SK-N-SH treated with all-trans-retinoic acid at 6 μM for 48 hours (cell line): ENCODE measurements around the gene CFAP299.
"Not testable (repeated sequence)": the region's sequence is repeated elsewhere in the genome, so short reads cannot be mapped to it uniquely, and the experiment has no call there.

Experiments used
- ATAC-seq: fragments of 200-7000 bp; cut with Tn5 transposase; 3 replicates; pipeline ENCODE4 v1.9.1; 2020; ENCODE audit warnings: mild to moderate bottlenecking, moderate library complexity
- CSDC2 ChIP-seq: fragments of 250-450 bp; sonication (Bioruptor Pico); IDR thresholded peaks from 2 replicates; pipeline ENCODE4 v1.5.0; 2020; ENCODE audit warnings: mild to moderate bottlenecking, moderate library complexity
- ESRRG ChIP-seq: fragments of 250-450 bp; sonication (Bioruptor Pico); IDR thresholded peaks from 2 replicates; pipeline ENCODE4 v1.6.1; 2021; ENCODE audit warnings: mild to moderate bottlenecking
- GLIS3 ChIP-seq: fragments of 250-450 bp; sonication (Bioruptor Pico); IDR thresholded peaks from 2 replicates; pipeline ENCODE4 v1.5.0; 2020; ENCODE audit warnings: mild to moderate bottlenecking, moderate library complexity
- ISL1 ChIP-seq: fragments of 250-450 bp; sonication (Bioruptor Pico); IDR thresholded peaks from 2 replicates; pipeline ENCODE4 v2.1.2; 2022; ENCODE audit warnings: mild to moderate bottlenecking, moderate library complexity
- OSR1 ChIP-seq: fragments of 250-450 bp; sonication (Bioruptor Pico); IDR thresholded peaks from 2 replicates; pipeline ENCODE4 v1.8.0; 2022; ENCODE audit warnings: moderate library complexity, mild to moderate bottlenecking, inconsistent platforms
- RARB ChIP-seq: fragments of 250-450 bp; sonication (Bioruptor Pico); IDR thresholded peaks from 2 replicates; pipeline ENCODE4 v1.8.0; 2021; ENCODE audit warnings: mild to moderate bottlenecking, moderate library complexity
- SNAI2 ChIP-seq: fragments of 250-450 bp; sonication (Bioruptor Pico); IDR thresholded peaks from 2 replicates; pipeline ENCODE4 v1.5.0; 2020; ENCODE audit warnings: mild to moderate bottlenecking, moderate library complexity
- TCF4 ChIP-seq: fragments of 250-450 bp; sonication (Bioruptor Pico); IDR thresholded peaks from 2 replicates; pipeline ENCODE4 v1.8.0; 2021; ENCODE audit warnings: mild to moderate bottlenecking, moderate library complexity, borderline replicate concordance
- TOX ChIP-seq: fragments of 250-450 bp; sonication (Bioruptor Pico); IDR thresholded peaks from 2 replicates; pipeline ENCODE4 v1.8.0; 2021; ENCODE audit warnings: mild to moderate bottlenecking, moderate library complexity, borderline replicate concordance
- ZC3H10 ChIP-seq: fragments of 250-450 bp; sonication (Bioruptor Pico); IDR thresholded peaks from 2 replicates; pipeline ENCODE4 v1.5.1; 2021; ENCODE audit warnings: mild to moderate bottlenecking, moderate library complexity
- ZFP3 ChIP-seq: fragments of 250-450 bp; sonication (Bioruptor Pico); IDR thresholded peaks from 2 replicates; pipeline ENCODE4 v1.5.0; 2020; ENCODE audit warnings: mild to moderate bottlenecking, moderate library complexity
- ZFP30 ChIP-seq: fragments of 450-650 bp; formaldehyde crosslinking; IDR thresholded peaks from 2 replicates; pipeline ENCODE4 v1.5.0; 2022; ENCODE audit warnings: mild to moderate bottlenecking, moderate library complexity
- ZNF565 ChIP-seq: fragments of 450-650 bp; formaldehyde crosslinking; conservative IDR thresholded peaks from 2 replicates; pipeline ENCODE4 v1.5.0; 2020; ENCODE audit warnings: low read depth, mild to moderate bottlenecking, moderate library complexity
- ZNF70 ChIP-seq: fragments of 450-650 bp; formaldehyde crosslinking; IDR thresholded peaks from 2 replicates; pipeline ENCODE4 v1.5.0; 2020; ENCODE audit warnings: mild to moderate bottlenecking, moderate library complexity
- ZNF8 ChIP-seq: fragments of 450-650 bp; formaldehyde crosslinking; IDR thresholded peaks from 2 replicates; pipeline ENCODE4 v1.5.0; 2020; ENCODE audit warnings: mild to moderate bottlenecking, moderate library complexity
- TF ChIP-seq, protein P1 (sequence below): fragments of 250-450 bp; sonication (Bioruptor Pico); IDR thresholded peaks from 2 replicates; pipeline ENCODE4 v1.8.0; 2020; ENCODE audit warnings: mild to moderate bottlenecking, moderate library complexity, borderline replicate concordance
- TF ChIP-seq, protein P2 (sequence below): fragments of 250-450 bp; sonication (Bioruptor Pico); IDR thresholded peaks from 2 replicates; pipeline ENCODE4 v1.5.1; 2020; ENCODE audit warnings: low read depth, mild to moderate bottlenecking, moderate library complexity
- TF ChIP-seq, protein P3 (sequence below): fragments of 250-450 bp; sonication (Bioruptor Pico); IDR thresholded peaks from 2 replicates; pipeline ENCODE4 v1.5.0; 2020; ENCODE audit warnings: mild to moderate bottlenecking, moderate library complexity
- TF ChIP-seq, protein P4 (sequence below): fragments of 250-450 bp; sonication (Bioruptor Pico); IDR thresholded peaks from 2 replicates; pipeline ENCODE4 v1.5.1; 2021; ENCODE audit warnings: mild to moderate bottlenecking, moderate library complexity
- TF ChIP-seq, protein P5 (sequence below): fragments of 250-450 bp; sonication (Bioruptor Pico); IDR thresholded peaks from 2 replicates; pipeline ENCODE4 v1.8.0; 2021; ENCODE audit warnings: low read depth, mild to moderate bottlenecking, moderate library complexity, borderline replicate concordance

The CFAP299 gene

DNA sequence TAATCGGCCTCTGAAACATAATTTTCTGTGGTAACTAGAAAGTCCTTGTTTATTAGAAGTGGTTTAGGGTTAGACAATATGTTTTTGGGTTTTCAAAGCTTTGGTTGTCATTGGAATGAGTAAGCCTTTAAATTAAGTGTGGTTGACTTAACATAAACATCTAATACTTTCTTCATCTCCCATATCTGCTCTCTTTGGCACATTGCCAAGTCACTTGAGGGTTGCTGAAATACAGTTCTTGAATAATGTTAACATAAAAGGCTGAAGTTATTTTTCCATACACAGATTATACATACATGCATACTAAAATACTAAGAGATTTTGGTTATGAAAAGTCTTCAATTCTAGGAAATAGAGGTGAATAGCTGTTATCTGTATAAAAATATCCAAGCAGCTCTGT lies 453.3 kb downstream of the CFAP299 start:
- no peak for ATAC-seq
- TF ChIP-seq ZNF565 (CRISPR knock-in tag) (no peak), ISL1 (no peak), ZFP30 (CRISPR knock-in tag) (no peak), ZNF70 (CRISPR knock-in tag) (no peak), ZNF8 (no peak), ZC3H10 (CRISPR knock-in tag) (no peak), GLIS3 (CRISPR knock-in tag) (no peak), TOX (CRISPR knock-in tag) (no peak), CSDC2 (CRISPR knock-in tag) (no peak), ZFP3 (CRISPR knock-in tag) (no peak), RARB (CRISPR knock-in tag) (no peak), TCF4 (CRISPR knock-in tag) (no peak)
- TF ChIP-seq, protein P1, sequence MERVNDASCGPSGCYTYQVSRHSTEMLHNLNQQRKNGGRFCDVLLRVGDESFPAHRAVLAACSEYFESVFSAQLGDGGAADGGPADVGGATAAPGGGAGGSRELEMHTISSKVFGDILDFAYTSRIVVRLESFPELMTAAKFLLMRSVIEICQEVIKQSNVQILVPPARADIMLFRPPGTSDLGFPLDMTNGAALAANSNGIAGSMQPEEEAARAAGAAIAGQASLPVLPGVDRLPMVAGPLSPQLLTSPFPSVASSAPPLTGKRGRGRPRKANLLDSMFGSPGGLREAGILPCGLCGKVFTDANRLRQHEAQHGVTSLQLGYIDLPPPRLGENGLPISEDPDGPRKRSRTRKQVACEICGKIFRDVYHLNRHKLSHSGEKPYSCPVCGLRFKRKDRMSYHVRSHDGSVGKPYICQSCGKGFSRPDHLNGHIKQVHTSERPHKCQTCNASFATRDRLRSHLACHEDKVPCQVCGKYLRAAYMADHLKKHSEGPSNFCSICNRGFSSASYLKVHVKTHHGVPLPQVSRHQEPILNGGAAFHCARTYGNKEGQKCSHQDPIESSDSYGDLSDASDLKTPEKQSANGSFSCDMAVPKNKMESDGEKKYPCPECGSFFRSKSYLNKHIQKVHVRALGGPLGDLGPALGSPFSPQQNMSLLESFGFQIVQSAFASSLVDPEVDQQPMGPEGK (CRISPR knock-in tag), result no peak
- TF ChIP-seq, protein P2, sequence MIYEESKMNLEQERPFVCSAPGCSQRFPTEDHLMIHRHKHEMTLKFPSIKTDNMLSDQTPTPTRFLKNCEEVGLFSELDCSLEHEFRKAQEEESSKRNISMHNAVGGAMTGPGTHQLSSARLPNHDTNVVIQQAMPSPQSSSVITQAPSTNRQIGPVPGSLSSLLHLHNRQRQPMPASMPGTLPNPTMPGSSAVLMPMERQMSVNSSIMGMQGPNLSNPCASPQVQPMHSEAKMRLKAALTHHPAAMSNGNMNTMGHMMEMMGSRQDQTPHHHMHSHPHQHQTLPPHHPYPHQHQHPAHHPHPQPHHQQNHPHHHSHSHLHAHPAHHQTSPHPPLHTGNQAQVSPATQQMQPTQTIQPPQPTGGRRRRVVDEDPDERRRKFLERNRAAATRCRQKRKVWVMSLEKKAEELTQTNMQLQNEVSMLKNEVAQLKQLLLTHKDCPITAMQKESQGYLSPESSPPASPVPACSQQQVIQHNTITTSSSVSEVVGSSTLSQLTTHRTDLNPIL (CRISPR knock-in tag), result no peak
- TF ChIP-seq, protein P3, sequence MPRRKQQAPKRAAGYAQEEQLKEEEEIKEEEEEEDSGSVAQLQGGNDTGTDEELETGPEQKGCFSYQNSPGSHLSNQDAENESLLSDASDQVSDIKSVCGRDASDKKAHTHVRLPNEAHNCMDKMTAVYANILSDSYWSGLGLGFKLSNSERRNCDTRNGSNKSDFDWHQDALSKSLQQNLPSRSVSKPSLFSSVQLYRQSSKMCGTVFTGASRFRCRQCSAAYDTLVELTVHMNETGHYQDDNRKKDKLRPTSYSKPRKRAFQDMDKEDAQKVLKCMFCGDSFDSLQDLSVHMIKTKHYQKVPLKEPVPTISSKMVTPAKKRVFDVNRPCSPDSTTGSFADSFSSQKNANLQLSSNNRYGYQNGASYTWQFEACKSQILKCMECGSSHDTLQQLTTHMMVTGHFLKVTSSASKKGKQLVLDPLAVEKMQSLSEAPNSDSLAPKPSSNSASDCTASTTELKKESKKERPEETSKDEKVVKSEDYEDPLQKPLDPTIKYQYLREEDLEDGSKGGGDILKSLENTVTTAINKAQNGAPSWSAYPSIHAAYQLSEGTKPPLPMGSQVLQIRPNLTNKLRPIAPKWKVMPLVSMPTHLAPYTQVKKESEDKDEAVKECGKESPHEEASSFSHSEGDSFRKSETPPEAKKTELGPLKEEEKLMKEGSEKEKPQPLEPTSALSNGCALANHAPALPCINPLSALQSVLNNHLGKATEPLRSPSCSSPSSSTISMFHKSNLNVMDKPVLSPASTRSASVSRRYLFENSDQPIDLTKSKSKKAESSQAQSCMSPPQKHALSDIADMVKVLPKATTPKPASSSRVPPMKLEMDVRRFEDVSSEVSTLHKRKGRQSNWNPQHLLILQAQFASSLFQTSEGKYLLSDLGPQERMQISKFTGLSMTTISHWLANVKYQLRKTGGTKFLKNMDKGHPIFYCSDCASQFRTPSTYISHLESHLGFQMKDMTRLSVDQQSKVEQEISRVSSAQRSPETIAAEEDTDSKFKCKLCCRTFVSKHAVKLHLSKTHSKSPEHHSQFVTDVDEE (CRISPR knock-in tag), result no peak
- TF ChIP-seq, protein P4, sequence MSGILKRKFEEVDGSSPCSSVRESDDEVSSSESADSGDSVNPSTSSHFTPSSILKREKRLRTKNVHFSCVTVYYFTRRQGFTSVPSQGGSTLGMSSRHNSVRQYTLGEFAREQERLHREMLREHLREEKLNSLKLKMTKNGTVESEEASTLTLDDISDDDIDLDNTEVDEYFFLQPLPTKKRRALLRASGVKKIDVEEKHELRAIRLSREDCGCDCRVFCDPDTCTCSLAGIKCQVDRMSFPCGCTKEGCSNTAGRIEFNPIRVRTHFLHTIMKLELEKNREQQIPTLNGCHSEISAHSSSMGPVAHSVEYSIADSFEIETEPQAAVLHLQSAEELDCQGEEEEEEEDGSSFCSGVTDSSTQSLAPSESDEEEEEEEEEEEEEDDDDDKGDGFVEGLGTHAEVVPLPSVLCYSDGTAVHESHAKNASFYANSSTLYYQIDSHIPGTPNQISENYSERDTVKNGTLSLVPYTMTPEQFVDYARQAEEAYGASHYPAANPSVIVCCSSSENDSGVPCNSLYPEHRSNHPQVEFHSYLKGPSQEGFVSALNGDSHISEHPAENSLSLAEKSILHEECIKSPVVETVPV (CRISPR knock-in tag), result no peak

DNA sequence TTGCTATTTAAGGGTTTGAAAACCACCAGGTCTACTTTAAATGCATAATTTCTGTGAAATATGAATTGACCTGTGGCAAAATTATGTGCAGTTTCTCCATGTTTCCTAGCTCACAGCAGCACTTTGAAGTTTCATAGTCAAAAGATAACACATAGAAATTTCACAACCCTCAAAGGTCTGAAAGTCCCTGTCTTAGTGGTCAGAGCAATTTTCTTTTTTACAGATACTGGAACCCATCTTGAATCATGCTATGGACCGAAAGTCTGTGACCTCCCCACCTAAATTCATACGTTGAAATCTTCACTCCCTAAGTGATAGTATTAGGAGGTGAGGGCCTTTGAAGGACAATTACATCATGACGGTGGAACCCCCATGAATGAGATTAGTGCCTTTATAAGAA lies 454.6 kb downstream of the CFAP299 start:
- TF ChIP-seq, protein P1 (CRISPR knock-in tag), result no peak
- TF ChIP-seq RARB (CRISPR knock-in tag), result no peak
- no peak for TF ChIP-seq ZNF8
- TF ChIP-seq, protein P5, sequence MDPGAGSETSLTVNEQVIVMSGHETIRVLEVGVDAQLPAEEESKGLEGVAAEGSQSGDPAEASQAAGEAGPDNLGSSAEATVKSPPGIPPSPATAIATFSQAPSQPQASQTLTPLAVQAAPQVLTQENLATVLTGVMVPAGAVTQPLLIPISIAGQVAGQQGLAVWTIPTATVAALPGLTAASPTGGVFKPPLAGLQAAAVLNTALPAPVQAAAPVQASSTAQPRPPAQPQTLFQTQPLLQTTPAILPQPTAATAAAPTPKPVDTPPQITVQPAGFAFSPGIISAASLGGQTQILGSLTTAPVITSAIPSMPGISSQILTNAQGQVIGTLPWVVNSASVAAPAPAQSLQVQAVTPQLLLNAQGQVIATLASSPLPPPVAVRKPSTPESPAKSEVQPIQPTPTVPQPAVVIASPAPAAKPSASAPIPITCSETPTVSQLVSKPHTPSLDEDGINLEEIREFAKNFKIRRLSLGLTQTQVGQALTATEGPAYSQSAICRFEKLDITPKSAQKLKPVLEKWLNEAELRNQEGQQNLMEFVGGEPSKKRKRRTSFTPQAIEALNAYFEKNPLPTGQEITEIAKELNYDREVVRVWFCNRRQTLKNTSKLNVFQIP (CRISPR knock-in tag), result no peak
- TF ChIP-seq, protein P3 (CRISPR knock-in tag), result no peak
- TF ChIP-seq TCF4 (CRISPR knock-in tag), result no peak
- TF ChIP-seq, protein P2 (CRISPR knock-in tag), result no peak
- no peak for TF ChIP-seq ESRRG (CRISPR knock-in tag)
- TF ChIP-seq OSR1, result no peak
- no peak for TF ChIP-seq SNAI2 (CRISPR knock-in tag)
- TF ChIP-seq ZFP30 (CRISPR knock-in tag), result no peak
- no peak for TF ChIP-seq ZNF565 (CRISPR knock-in tag)
- TF ChIP-seq ISL1, result no peak
- TF ChIP-seq ZFP3 (CRISPR knock-in tag), result no peak
- TF ChIP-seq, protein P4 (CRISPR knock-in tag), result no peak

DNA sequence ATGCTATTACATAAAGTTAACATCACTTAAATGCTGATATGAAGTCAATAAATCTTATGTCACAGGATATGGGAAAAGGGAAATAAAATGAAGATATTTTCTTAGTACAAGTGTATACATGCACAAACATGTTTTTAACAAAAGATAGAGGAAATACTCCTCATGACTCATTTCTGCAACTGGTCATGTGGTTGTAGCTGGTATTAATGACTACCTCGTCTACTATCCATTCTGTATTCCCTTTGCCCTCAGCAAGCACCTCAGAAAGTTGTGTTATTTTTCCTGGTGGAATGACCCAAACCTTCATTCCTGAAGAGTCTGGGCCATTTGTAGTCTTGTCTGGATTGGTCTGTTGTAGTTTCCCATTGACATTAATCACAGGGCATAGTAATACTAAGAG lies 458.1 kb downstream of the CFAP299 start:
- ATAC-seq, result not testable (repeated sequence)

More for the DNA sequence above, 454.6 kb downstream of the CFAP299 start:
- no peak for ATAC-seq
